Suppressor macrophage (primary cell): ENCODE results near the gene IGF2.

Experiments used
- DNase-seq, 4 experiments: peaks; one replicate each; pipeline ENCODE4 v3.0.0-alpha.2; 2020 to 2022

IGF2 gene

DNA sequence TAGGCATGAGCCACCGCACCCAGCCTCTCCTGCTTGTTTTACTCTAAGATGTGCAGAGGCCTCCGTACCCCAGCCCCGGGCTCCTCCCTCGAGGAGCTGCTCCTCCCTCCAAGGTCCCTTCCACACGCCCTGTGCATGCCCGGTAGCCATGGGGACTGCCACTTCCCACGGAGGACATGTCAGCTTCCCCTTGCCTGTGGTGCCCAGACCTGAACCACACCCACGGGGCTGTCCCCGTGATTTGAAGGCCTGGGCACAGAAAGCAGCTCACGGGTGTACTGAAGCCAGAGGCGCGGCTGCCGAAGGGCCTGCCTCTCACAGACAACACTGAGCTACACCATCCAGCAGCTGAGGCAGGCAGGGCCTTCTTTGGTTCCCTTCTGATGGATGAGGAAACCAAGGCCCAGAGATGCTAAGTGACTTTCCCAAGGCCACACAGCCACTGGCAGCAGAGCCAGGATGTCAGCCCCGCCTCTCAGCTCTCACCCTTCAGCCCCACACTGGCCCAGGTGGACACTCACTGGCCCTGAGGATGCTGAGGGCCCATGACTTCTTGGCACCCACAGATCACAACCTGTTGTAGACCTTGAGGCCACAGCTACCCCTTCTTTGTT is 14.5 kb upstream of the IGF2 start:
- peak; percentile 24 to 74 (median 55) for DNase-seq

DNA sequence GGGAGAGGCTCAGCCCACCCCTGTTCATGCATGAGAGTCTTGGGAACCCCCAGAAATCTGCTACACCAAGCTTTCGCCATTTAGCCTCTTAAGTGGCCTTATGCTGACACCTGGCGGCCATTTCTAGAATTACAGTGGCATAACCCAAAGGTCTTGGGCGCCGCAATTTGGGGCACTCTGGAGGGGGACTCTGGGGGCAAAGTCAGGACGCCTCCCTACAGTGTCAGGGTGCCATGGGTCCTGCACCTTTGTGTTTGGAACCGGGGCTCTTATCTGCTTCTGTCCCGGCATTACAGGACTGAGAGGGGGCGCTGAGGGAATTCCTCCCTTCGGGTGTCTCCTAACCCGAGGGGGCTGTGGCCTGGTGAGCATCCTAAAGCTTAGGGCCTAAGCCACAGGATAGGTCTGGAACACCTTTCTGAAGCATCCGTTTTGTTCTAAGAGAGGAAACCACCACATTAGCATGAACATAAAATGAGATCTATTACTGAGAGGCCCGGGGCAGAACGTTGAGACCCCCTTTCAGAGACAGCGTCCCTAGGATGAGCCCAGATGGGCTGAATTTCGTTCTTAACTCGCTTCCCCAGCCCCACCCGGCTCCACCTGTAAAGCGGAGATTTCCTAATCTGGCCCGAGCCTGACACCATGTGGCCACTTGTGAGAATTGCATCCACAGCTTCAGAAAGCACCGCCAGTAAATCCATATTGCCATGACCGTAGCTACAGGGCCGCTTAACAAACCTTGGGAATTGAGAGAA is 12.5 kb upstream of the IGF2 start:
- peak; percentile 76 to 84 (median 84) for DNase-seq

DNA sequence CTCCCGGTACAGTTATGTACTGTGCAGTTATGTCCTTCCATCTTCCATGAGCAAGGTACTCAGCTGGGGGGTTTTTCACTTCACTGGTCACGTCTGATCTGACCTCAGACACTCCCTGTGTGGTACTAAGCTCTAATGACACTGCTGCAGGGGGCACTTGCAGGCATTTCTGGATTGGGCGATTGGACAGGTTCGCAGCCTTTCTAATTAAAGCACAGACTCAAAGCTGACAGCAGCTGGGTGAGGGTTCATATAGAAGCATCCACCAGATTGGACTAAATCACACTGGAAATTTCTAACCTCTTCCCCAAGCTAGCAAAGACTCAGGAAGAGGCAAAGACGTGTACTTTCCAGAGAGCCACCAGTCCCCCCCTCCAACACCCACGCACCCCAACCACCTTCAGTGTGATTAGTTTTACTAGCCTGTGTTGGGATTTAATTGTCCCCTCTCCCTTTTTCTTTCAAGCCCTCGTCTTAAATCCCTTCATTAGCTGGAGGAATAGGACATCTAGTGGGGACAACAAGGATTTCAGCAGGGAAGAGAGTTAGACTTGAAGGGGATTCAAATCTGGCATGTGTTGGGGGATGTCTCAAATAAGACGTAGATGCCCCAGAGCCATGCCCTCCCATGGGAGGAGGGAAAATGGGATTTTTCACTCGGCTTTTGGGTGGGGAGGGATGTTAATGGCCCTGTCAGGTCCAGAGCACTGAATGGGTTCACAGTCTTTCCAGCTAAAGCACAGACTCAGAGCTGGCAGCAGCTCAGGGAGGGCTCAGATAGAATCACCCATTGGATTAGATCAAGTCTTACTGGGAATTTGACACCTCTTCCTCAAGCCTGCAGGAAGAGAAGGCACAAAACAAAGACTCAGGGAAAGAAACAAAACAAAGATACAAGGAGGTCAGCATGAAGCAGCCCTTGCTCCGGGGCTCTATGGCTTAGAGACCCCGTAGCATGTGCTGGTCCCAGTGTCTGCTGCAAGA is 11.0 kb upstream of the IGF2 start:
- DNase-seq = peak in 2 of 4 experiments; percentile 14 to 23

DNA sequence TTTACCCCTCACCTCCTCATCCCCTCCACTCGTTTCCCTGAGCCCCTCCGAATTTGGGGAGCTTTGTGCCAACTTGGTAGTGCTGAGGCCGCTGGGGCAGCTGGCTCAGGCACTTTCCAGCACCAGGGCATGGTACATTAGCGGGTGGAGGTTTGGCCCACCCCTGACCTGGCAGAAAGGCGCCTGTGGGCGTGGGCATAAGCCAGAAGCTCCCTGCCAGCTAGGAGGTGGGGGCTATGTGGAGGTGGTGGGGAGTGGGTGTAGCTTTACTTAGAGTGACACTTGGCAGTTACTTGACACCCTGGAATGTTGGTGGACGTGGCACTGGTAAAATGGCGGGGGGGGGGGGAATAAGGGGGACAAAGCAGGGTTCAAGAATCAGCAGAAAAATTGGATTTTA is 10.3 kb upstream of the IGF2 start:
- DNase-seq = no peak

GRCh38 chr11:2148595-2148994 is 9.4 kb upstream of the IGF2 start:
- no peak for DNase-seq

DNA sequence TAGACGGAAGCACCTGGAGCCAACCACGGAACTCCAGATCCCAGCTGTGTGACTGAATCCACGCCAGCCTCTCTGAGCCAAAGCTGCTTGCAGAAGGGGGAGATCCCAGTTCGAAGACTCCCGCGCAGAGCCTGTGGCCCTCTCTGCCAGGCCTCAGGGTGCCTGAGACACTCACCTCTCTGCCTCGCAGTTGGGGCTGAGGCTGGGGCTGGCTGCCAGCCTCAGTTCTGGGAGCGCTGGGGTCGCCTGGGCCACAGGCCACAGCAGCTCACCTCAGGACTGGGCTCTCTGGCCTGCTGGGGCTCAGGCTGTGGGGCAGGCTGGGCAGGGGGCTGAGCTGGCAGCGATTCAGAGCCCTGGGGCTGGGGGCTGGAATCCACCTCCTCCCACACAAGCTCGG is 8.2 kb upstream of the IGF2 start:
- DNase-seq = no peak

- DNase-seq = no peak
Observed at GRCh38 chr11:2146051-2146450, 6.9 kb upstream of the IGF2 start.

- no peak for DNase-seq
Observed at GRCh38 chr11:2144544-2145248, 5.5 kb upstream of the IGF2 start.

DNA sequence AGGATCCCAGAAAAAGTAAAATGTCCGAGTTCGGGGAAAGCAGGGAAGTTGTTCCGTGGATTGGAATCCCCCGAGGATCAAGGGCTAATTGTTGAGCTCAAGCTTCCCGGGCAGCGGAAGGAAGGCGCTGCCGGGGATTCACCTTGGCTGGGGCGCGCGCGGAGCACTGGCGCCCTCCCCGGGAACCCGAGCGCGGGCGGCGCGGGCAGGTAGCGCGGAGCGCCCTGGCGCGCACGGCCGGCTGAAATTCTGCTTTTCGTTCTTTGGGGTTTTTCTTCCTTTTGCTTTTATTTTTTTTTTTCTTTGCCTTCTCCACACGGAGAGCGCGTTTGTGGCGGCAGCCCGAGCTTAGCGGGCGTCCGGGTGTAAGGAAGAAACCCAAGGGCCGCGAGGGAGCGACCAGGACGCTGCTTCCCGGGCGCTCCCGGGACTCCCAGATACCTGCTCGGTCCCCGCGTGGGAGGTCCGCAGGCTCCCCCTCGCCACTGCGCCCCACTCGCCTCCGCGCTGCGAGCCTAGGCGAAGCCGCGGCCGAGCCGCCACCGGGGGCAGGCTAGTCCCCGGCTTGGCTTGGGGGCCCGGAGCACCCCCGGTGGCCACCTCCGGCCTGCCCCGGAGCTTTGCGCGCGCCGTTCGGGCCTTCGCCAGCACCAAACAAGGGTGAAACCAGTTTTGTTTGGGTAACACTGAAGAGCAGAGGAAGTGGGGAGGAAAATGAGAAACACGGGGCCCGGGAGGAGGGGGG is 4.8 kb upstream of the IGF2 start:
- peak in 1 of 4 experiments; percentile 10 for DNase-seq

DNA sequence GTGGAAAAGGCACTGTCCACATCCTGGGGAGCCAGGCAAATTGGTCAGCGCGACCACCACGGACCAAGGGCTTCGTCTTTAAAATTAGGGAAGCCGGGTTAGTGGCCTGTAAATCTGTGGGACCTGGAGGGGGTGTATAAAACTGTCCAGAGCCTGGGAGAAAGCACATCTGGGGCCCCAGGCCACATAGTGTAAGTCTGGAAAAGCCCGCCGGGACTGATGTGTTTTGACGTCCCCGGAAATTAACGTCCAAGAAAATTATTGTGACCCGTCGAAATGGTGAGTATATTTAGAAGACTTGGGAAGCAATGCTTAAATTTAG is 4.2 kb upstream of the IGF2 start:
- DNase-seq = no peak

DNA sequence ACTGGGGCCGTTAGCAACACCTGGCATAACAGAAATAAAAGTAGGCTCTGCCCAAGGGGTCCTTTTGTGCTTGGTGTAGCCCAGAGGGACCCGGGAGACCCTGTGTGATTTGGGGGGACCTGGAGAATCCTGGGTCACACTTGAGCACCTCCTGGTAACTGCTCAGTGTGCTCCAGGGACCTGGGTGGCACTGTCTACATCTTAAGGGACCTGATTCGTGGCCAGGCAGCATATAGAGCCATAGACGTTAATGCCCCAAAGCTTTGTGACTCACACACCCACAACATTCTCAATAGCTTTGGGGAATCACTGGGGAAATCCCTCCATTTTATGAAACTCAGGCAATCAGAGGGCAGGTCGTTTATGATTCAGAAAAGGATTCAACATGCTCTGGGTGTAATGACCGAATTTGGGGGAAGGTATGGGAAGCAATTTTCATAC is 3.6 kb upstream of the IGF2 start:
- DNase-seq = peak in 3 of 4 experiments; percentile 26 to 52 (median 37)

GRCh38 chr11:2142300-2142759 is 3.1 kb upstream of the IGF2 start:
- peak in 2 of 4 experiments; percentile 30 to 40 for DNase-seq

- no peak for DNase-seq
Observed at GRCh38 chr11:2140411-2141400, 1.5 kb upstream of the IGF2 start.

- no peak for DNase-seq
Observed at GRCh38 chr11:2139621-2140337, 590 bp upstream of the IGF2 start.

DNA sequence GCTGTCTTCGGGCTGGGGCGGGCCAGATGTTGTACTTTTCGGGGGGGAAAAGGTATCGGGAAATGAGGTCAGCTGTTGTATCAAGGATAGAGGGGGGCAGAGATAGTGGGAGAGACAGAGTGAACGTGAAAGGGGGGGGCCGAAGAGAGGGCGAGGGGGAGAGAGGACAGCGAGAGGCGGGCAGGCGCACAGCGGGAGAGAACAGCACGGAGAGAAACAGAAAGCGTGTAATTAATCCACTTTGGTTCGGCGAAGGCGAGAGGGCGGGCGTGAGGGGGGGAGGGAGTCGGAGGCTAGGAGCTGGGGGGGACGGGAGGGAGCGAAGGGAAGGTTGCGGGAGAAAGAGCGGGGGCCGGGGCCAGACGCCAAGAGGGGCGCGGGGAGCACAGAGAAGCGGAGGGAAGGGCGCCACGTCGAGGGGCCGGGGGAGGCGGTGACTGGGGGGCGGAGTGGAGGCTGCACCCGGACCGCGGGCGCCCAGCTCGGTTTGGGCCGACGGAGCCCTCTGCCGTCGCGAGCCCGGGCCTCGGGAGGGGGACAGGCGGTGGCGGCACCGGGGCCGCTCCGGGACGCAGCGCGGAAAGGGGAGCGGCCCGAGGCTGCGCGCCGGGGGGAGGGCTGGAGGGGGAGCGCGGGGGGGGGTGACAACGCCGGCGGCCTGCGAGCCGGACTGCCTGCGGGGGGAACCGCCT is 612 bp downstream of the IGF2 start:
- DNase-seq = no peak

GRCh38 chr11:2138068-2138430 is 1.1 kb downstream of the IGF2 start:
- no peak for DNase-seq

- DNase-seq = peak in 2 of 4 experiments; percentile 21 to 30
Observed at GRCh38 chr11:2137202-2138067, 1.8 kb downstream of the IGF2 start.

- DNase-seq = peak in 1 of 4 experiments; percentile 0
Observed at GRCh38 chr11:2136952-2137201, 2.3 kb downstream of the IGF2 start.
